SJSA1 (cell line): ENCODE measurements around the gene P2RY10. TPM values are rescaled to one million over a fixed set of nuclear protein-coding genes. Genes with fewer than 3 reads are reported as not detected.

ENCODE experiments used
- DNase-seq, 2 experiments: peaks; one replicate each; pipeline ENCODE4 v3.0.0-alpha.2; 2015 to 2020; ENCODE audit warnings: low spot score in 2 of 2, low read depth in 1 of 2
- H3K27ac ChIP-seq: fragments of 250-450 bp; sonication (Bioruptor Pico); 2 replicates; pipeline ENCODE4 v1.5.1; 2020; ENCODE audit warnings: mild to moderate bottlenecking, moderate library complexity
- H3K27me3 ChIP-seq: fragments of 250-450 bp; sonication (Bioruptor Pico); replicated peaks from 2 replicates; pipeline ENCODE4 v1.5.1; 2020; ENCODE audit warnings: mild to moderate bottlenecking, moderate library complexity
- H3K36me3 ChIP-seq: fragments of 250-450 bp; sonication (Bioruptor Pico); 2 replicates; pipeline ENCODE4 v1.5.1; 2020; ENCODE audit warnings: mild to moderate bottlenecking
- H3K4me1 ChIP-seq: fragments of 250-450 bp; sonication (Bioruptor Pico); replicated peaks from 2 replicates; pipeline ENCODE4 v1.6.1; 2021; ENCODE audit warnings: mild to moderate bottlenecking
- H3K4me3 ChIP-seq: fragments of 250-450 bp; sonication (Bioruptor Pico); 2 replicates; pipeline ENCODE4 v1.5.1; 2020; ENCODE audit warnings: mild to moderate bottlenecking
- H3K9me3 ChIP-seq: fragments of 250-450 bp; sonication (Bioruptor Pico); replicated peaks from 2 replicates; pipeline ENCODE4 v1.5.1; 2020; ENCODE audit warnings: mild to moderate bottlenecking
- total RNA-seq: library from RNA; depleted of rRNA; stranded (reverse); fragments of >200 nt; shearing (Covaris generic); gene quantifications from 2 replicates; pipeline ENCODE4 v1.2.3, GENCODE V29; 2014; rRNA removed

P2RY10 gene
- total RNA-seq, result not detected in 2 replicates

GRCh38 chrX:78945186-78945912 is at the start of gene P2RY10:
P2RY10 (plus strand) TSS chrX:78945391; CDS start chrX:78960521, 15,130 bp downstream.
- no peaks in the 10 kb centered on the region for H3K36me3 ChIP-seq
- H3K27me3 ChIP-seq, result no peaks in the 10 kb centered on the region
- H3K4me1 ChIP-seq, result no peaks in the 10 kb centered on the region
- no peak within 1 kb of the TSS for H3K4me3 ChIP-seq
- H3K9me3 ChIP-seq, result no peaks in the 10 kb centered on the region
- no peak for DNase-seq
- no peak within 1 kb of the TSS for H3K27ac ChIP-seq

- DNase-seq, result no peak
- no peaks in the 10 kb centered on the region for H3K4me1 ChIP-seq
These were observed 22.4 kb upstream of the P2RY10 start for GRCh38 chrX:78922754-78923153.

GRCh38 chrX:78923198-78924015 is 21.8 kb upstream of the P2RY10 start:
- H3K36me3 ChIP-seq, result no peaks in the 10 kb centered on the region
- no peaks in the 10 kb centered on the region for H3K27me3 ChIP-seq
- H3K4me1 ChIP-seq, result no peaks in the 10 kb centered on the region
- no peak overlapping the region for H3K4me3 ChIP-seq
- no peak overlapping the region for H3K27ac ChIP-seq
- H3K9me3 ChIP-seq, result no peaks in the 10 kb centered on the region
- DNase-seq, result no peak

More at GRCh38 chrX:78922754-78923153, 22.4 kb upstream of the P2RY10 start:
- Histone ChIP-seq H3K36me3 (no peaks in the 10 kb centered on the region), H3K27ac (no peak overlapping the region), H3K27me3 (no peaks in the 10 kb centered on the region), H3K4me3 (no peak overlapping the region), H3K9me3 (no peaks in the 10 kb centered on the region)

GRCh38 chrX:78931814-78932213 is 13.4 kb upstream of the P2RY10 start:
- no peaks in the 10 kb centered on the region for H3K9me3 ChIP-seq
- no peaks in the 10 kb centered on the region for H3K27me3 ChIP-seq
- H3K4me3 ChIP-seq, result no peak overlapping the region
- no peak for DNase-seq
- H3K4me1 ChIP-seq, result no peaks in the 10 kb centered on the region
- H3K36me3 ChIP-seq, result no peaks in the 10 kb centered on the region
- no peak overlapping the region for H3K27ac ChIP-seq

GRCh38 chrX:78934866-78935265 is 10.3 kb upstream of the P2RY10 start:
- H3K4me3 ChIP-seq, result no peak overlapping the region
- H3K4me1 ChIP-seq, result no peaks in the 10 kb centered on the region
- H3K27me3 ChIP-seq, result no peaks in the 10 kb centered on the region
- DNase-seq, result no peak
- no peaks in the 10 kb centered on the region for H3K36me3 ChIP-seq
- H3K9me3 ChIP-seq, result no peaks in the 10 kb centered on the region
- H3K27ac ChIP-seq, result no peak overlapping the region

GRCh38 chrX:78944351-78944750 is 840 bp upstream of the P2RY10 start:
- H3K9me3 ChIP-seq, result no peaks in the 10 kb centered on the region
- H3K36me3 ChIP-seq, result no peaks in the 10 kb centered on the region
- no peak overlapping the region for H3K4me3 ChIP-seq
- H3K4me1 ChIP-seq, result no peaks in the 10 kb centered on the region
- no peak overlapping the region for H3K27ac ChIP-seq
- H3K27me3 ChIP-seq, result no peaks in the 10 kb centered on the region
- DNase-seq, result no peak

GRCh38 chrX:78946178-78946931 is 1.2 kb downstream of the P2RY10 start:
- no peak for DNase-seq
- Histone ChIP-seq H3K9me3 (no peaks in the 10 kb centered on the region), H3K36me3 (no peaks in the 10 kb centered on the region), H3K27me3 (no peaks in the 10 kb centered on the region), H3K4me3 (no peak overlapping the region), H3K27ac (no peak overlapping the region), H3K4me1 (no peaks in the 10 kb centered on the region)

GRCh38 chrX:78950009-78950835 is 5.0 kb downstream of the P2RY10 start:
- DNase-seq, result no peak

GRCh38 chrX:78957049-78957767 is 12.0 kb downstream of the P2RY10 start:
- H3K4me3 ChIP-seq, result no peak overlapping the region
- no peak for DNase-seq
- H3K9me3 ChIP-seq, result no peaks in the 10 kb centered on the region
- no peaks in the 10 kb centered on the region for H3K27me3 ChIP-seq
- H3K4me1 ChIP-seq, result no peaks in the 10 kb centered on the region
- H3K36me3 ChIP-seq, result no peaks in the 10 kb centered on the region
- H3K27ac ChIP-seq, result no peak overlapping the region

More at GRCh38 chrX:78950009-78950835, 5.0 kb downstream of the P2RY10 start:
- Histone ChIP-seq H3K27ac (no peak overlapping the region), H3K27me3 (no peaks in the 10 kb centered on the region), H3K36me3 (no peaks in the 10 kb centered on the region), H3K4me3 (no peak overlapping the region), H3K4me1 (no peaks in the 10 kb centered on the region), H3K9me3 (no peaks in the 10 kb centered on the region)

- DNase-seq, result no peak
- Histone ChIP-seq H3K4me1 (no peaks in the 10 kb centered on the region), H3K27me3 (no peaks in the 10 kb centered on the region), H3K9me3 (no peaks in the 10 kb centered on the region), H3K36me3 (no peaks in the 10 kb centered on the region), H3K27ac (no peak overlapping the region), H3K4me3 (no peak overlapping the region)
These were observed 12.6 kb downstream of the P2RY10 start for GRCh38 chrX:78957768-78958130.

- DNase-seq, result no peak
- no peaks in the 10 kb centered on the region for H3K4me1 ChIP-seq
- no peaks in the 10 kb centered on the region for H3K9me3 ChIP-seq
- H3K36me3 ChIP-seq, result no peaks in the 10 kb centered on the region
- H3K4me3 ChIP-seq, result no peak overlapping the region
- H3K27ac ChIP-seq, result no peak overlapping the region
- H3K27me3 ChIP-seq, result no peaks in the 10 kb centered on the region
These were observed 13.4 kb downstream of the P2RY10 start for GRCh38 chrX:78958419-78959116.

GRCh38 chrX:78960888-78961287 is 15.7 kb downstream of the P2RY10 start:
- H3K27ac ChIP-seq, result no peak overlapping the region
- no peaks in the 10 kb centered on the region for H3K36me3 ChIP-seq
- no peaks in the 10 kb centered on the region for H3K27me3 ChIP-seq
- DNase-seq, result no peak
- H3K4me3 ChIP-seq, result no peak overlapping the region
- H3K9me3 ChIP-seq, result no peaks in the 10 kb centered on the region
- no peaks in the 10 kb centered on the region for H3K4me1 ChIP-seq
